Skeletal muscle tissue (tissue), 4 donors: ENCODE data around the gene XPO6. TPM values are rescaled to one million over a fixed set of nuclear protein-coding genes. Genes with fewer than 3 reads are reported as not detected.

ENCODE experiments used
- H3K27ac ChIP-seq: one replicate; pipeline ENCODE4 v1.7.0; 2013; ENCODE audit warnings: mild to moderate bottlenecking, low read depth, low read length, inconsistent platforms
- H3K27me3 ChIP-seq, 3 donors: one replicate each; pipeline ENCODE4 v1.7.0; 2013; ENCODE audit warnings: low read length in 3 of 3; ENCODE audit not compliant: control insufficient read depth in 3 of 3, insufficient read depth in 3 of 3
- H3K36me3 ChIP-seq, 3 donors: one replicate each; pipeline ENCODE4 v1.7.0; 2013; ENCODE audit warnings: low read length in 3 of 3; ENCODE audit not compliant: control insufficient read depth in 3 of 3, insufficient read depth in 3 of 3
- H3K4me1 ChIP-seq, 3 donors: one replicate each; pipeline ENCODE4 v1.7.0; 2013; ENCODE audit warnings: low read length in 3 of 3, mild to moderate bottlenecking in 3 of 3; ENCODE audit not compliant: control insufficient read depth in 3 of 3, insufficient read depth in 3 of 3
- H3K4me3 ChIP-seq, 3 donors: one replicate each; pipeline ENCODE4 v1.7.0; 2013; ENCODE audit warnings: low read length in 3 of 3
- H3K9ac ChIP-seq, 3 donors: one replicate each; pipeline ENCODE4 v1.7.0; 2013; ENCODE audit warnings: low read length in 3 of 3, mild to moderate bottlenecking in 3 of 3, moderate library complexity in 2 of 3, low read depth in 1 of 3
- H3K9me3 ChIP-seq, 3 donors: one replicate each; pipeline ENCODE4 v1.7.0; 2013; ENCODE audit warnings: low read length in 3 of 3; ENCODE audit not compliant: control insufficient read depth in 3 of 3
- total RNA-seq: library from RNA; depleted of rRNA; stranded (reverse); fragments of >200 nt; gene quantifications from one replicate; pipeline ENCODE4 v1.2.3, GENCODE V29; 2014
- donor health status: Osteomylitis.

Gene XPO6
- total RNA-seq, 1 donor from 2014 or later = 33.9 TPM

- H3K9ac ChIP-seq = no peak overlapping the region
- no peak overlapping the region for H3K4me3 ChIP-seq
- no peaks in the 10 kb centered on the region for H3K27me3 ChIP-seq
- H3K9me3 ChIP-seq = no peaks in the 10 kb centered on the region
- H3K4me1 ChIP-seq = peaks cover 0 to 12% (median 3%) of the 10 kb centered on the region in 3 donors
- H3K36me3 ChIP-seq = no peaks in the 10 kb centered on the region
- no peak overlapping the region for H3K27ac ChIP-seq
Observed at GRCh38 chr16:28188085-28188916, 23.5 kb downstream of the XPO6 start.

- no peak overlapping the region for H3K9ac ChIP-seq
- no peaks in the 10 kb centered on the region for H3K27me3 ChIP-seq
- H3K4me3 ChIP-seq = no peak overlapping the region
- H3K4me1 ChIP-seq = peaks cover 0 to 9% (median 2%) of the 10 kb centered on the region in 3 donors
- no peak overlapping the region for H3K27ac ChIP-seq
- no peaks in the 10 kb centered on the region for H3K36me3 ChIP-seq
- H3K9me3 ChIP-seq = no peaks in the 10 kb centered on the region
Observed at GRCh38 chr16:28187595-28188004, 24.2 kb downstream of the XPO6 start.

- H3K4me3 ChIP-seq = no peak overlapping the region
- H3K4me1 ChIP-seq = peaks cover 4 to 16% (median 6%) of the 10 kb centered on the region in 3 donors
- no peaks in the 10 kb centered on the region for H3K9me3 ChIP-seq
- H3K36me3 ChIP-seq = no peaks in the 10 kb centered on the region
- no peaks in the 10 kb centered on the region for H3K27me3 ChIP-seq
- no peak overlapping the region for H3K27ac ChIP-seq
- no peak overlapping the region for H3K9ac ChIP-seq
Observed at GRCh38 chr16:28186752-28187151, 25.0 kb downstream of the XPO6 start.

- Histone ChIP-seq H3K27ac (no peak overlapping the region), H3K9me3 (no peaks in the 10 kb centered on the region), H3K27me3 (no peaks in the 10 kb centered on the region), H3K4me1 (peaks cover 9 to 24% (median 11%) of the 10 kb centered on the region in 3 donors), H3K36me3 (no peaks in the 10 kb centered on the region), H3K9ac (no peak overlapping the region), H3K4me3 (no peak overlapping the region)
Observed at GRCh38 chr16:28185696-28186095, 26.1 kb downstream of the XPO6 start.

GRCh38 chr16:28184625-28185024 is 27.1 kb downstream of the XPO6 start:
- H3K4me3 ChIP-seq = no peak overlapping the region
- H3K36me3 ChIP-seq = no peaks in the 10 kb centered on the region
- H3K9me3 ChIP-seq = no peaks in the 10 kb centered on the region
- H3K27me3 ChIP-seq = no peaks in the 10 kb centered on the region
- no peak overlapping the region for H3K9ac ChIP-seq
- H3K27ac ChIP-seq = no peak overlapping the region
- H3K4me1 ChIP-seq = peaks cover 9 to 24% (median 11%) of the 10 kb centered on the region in 3 donors

GRCh38 chr16:28183930-28184329 is 27.8 kb downstream of the XPO6 start:
- H3K27me3 ChIP-seq = no peaks in the 10 kb centered on the region
- H3K9ac ChIP-seq = no peak overlapping the region
- no peaks in the 10 kb centered on the region for H3K36me3 ChIP-seq
- no peaks in the 10 kb centered on the region for H3K9me3 ChIP-seq
- H3K4me3 ChIP-seq = no peak overlapping the region
- no peak overlapping the region for H3K27ac ChIP-seq
- H3K4me1 ChIP-seq = peaks cover 9 to 24% (median 11%) of the 10 kb centered on the region in 3 donors

- Histone ChIP-seq H3K36me3 (no peaks in the 10 kb centered on the region), H3K4me3 (no peak overlapping the region), H3K4me1 (peaks cover 9 to 24% (median 11%) of the 10 kb centered on the region in 3 donors), H3K9ac (no peak overlapping the region), H3K27ac (no peak overlapping the region), H3K9me3 (no peaks in the 10 kb centered on the region), H3K27me3 (no peaks in the 10 kb centered on the region)
Observed at GRCh38 chr16:28183484-28183883, 28.3 kb downstream of the XPO6 start.

GRCh38 chr16:28182801-28183200 is 29.0 kb downstream of the XPO6 start:
- H3K4me1 ChIP-seq = peaks cover 9 to 24% (median 11%) of the 10 kb centered on the region in 3 donors
- no peak overlapping the region for H3K9ac ChIP-seq
- H3K27ac ChIP-seq = no peak overlapping the region

GRCh38 chr16:28182183-28182582 is 29.6 kb downstream of the XPO6 start:
- peaks cover 0 to 3% (median 0%) of the 10 kb centered on the region in 3 donors for H3K36me3 ChIP-seq
- peak overlapping the region; percentile 13 for H3K27ac ChIP-seq
- no peaks in the 10 kb centered on the region for H3K9me3 ChIP-seq
- H3K9ac ChIP-seq = no peak overlapping the region
- H3K4me1 ChIP-seq = peaks cover 9 to 24% (median 11%) of the 10 kb centered on the region in 3 donors
- no peak overlapping the region for H3K4me3 ChIP-seq
- no peaks in the 10 kb centered on the region for H3K27me3 ChIP-seq

More at GRCh38 chr16:28182801-28183200, 29.0 kb downstream of the XPO6 start:
- H3K4me3 ChIP-seq = no peak overlapping the region
- peaks cover 0 to 2% (median 0%) of the 10 kb centered on the region in 3 donors for H3K36me3 ChIP-seq
- H3K9me3 ChIP-seq = no peaks in the 10 kb centered on the region
- H3K27me3 ChIP-seq = no peaks in the 10 kb centered on the region

- no peaks in the 10 kb centered on the region for H3K27me3 ChIP-seq
- H3K4me1 ChIP-seq = peaks cover 9 to 19% (median 11%) of the 10 kb centered on the region in 3 donors
- no peak overlapping the region for H3K9ac ChIP-seq
- no peak overlapping the region for H3K4me3 ChIP-seq
- H3K36me3 ChIP-seq = peaks cover 0 to 6% (median 0%) of the 10 kb centered on the region in 3 donors
- H3K9me3 ChIP-seq = no peaks in the 10 kb centered on the region
- peak overlapping the region; percentile 13 for H3K27ac ChIP-seq
Observed at GRCh38 chr16:28181515-28181914, 30.2 kb downstream of the XPO6 start.
